ENCODE results near the gene RGMA. TPM values are rescaled to one million over a fixed set of nuclear protein-coding genes. Genes with fewer than 3 reads are reported as not detected.

The RGMA gene
- total RNA-seq, 1 donor from 2014 or later = 6.2 TPM

GRCh38 chr15:93127286-93127685 is 38.3 kb upstream of the RGMA start:
- peaks cover 2% of the 10 kb centered on the region for H3K9me3 Mint-ChIP-seq (ENCODE audit: unreplicated experiment)
- H3K4me1 Mint-ChIP-seq (ENCODE audit: low read depth, unreplicated experiment) = peaks cover 6% of the 10 kb centered on the region
- no peak overlapping the region for H3K4me3 Mint-ChIP-seq (ENCODE audit: unreplicated experiment)
- no peak for FAIRE-seq
- H3K9me3 ChIP-seq (ENCODE audit: insufficient read depth, low read depth, low read length) = no peaks in the 10 kb centered on the region
- DNase-seq (ENCODE audit: low read depth) = no peak
- no peak overlapping the region for H3K4me2 ChIP-seq (ENCODE audit: low read length)
- no peak overlapping the region for H3K27ac ChIP-seq (ENCODE audit: low read depth, low read length)
- TF ChIP-seq CTCF (IDR thresholded peaks at IDR 0.05; ENCODE audit: insufficient read depth, low read depth, low read length) (no peak), EZH2 (IDR thresholded peaks at IDR 0.05; ENCODE audit: insufficient read depth, low read length) (no peak)
- no peaks in the 10 kb centered on the region for H3K79me2 ChIP-seq (ENCODE audit: insufficient read depth, low read length)
- no peak overlapping the region for H3K4me3 ChIP-seq (ENCODE audit: insufficient read depth, low read depth, low read length)
- H3K36me3 Mint-ChIP-seq (ENCODE audit: low read depth, unreplicated experiment) = no peaks in the 10 kb centered on the region
- no peak overlapping the region for H2AFZ ChIP-seq (ENCODE audit: low read depth, low read length)
- no peak overlapping the region for H3K27ac Mint-ChIP-seq (ENCODE audit: unreplicated experiment)
- H3K27me3 Mint-ChIP-seq (ENCODE audit: low read depth, unreplicated experiment) = peaks cover 14% of the 10 kb centered on the region
- H3K36me3 ChIP-seq (ENCODE audit: insufficient read depth, low read length) = no peaks in the 10 kb centered on the region
- no peaks in the 10 kb centered on the region for H3K27me3 ChIP-seq (ENCODE audit: insufficient read depth, low read length)
- H3K9ac ChIP-seq (ENCODE audit: low read length) = no peak overlapping the region
- no peaks in the 10 kb centered on the region for H3K4me1 ChIP-seq (ENCODE audit: insufficient read depth, low read length)
- H4K20me1 ChIP-seq (ENCODE audit: insufficient read depth, low read length) = no peaks in the 10 kb centered on the region

- H3K9me3 Mint-ChIP-seq (ENCODE audit: unreplicated experiment) = peaks cover 2% of the 10 kb centered on the region
- H2AFZ ChIP-seq (ENCODE audit: low read depth, low read length) = no peak overlapping the region
These were observed 37.6 kb upstream of the RGMA start for GRCh38 chr15:93126599-93126998.

More at GRCh38 chr15:93126599-93126998, 37.6 kb upstream of the RGMA start:
- no peak for DNase-seq (ENCODE audit: low read depth)
- Mint-ChIP-seq H3K27ac (ENCODE audit: unreplicated experiment) (no peak overlapping the region), H3K36me3 (ENCODE audit: low read depth, unreplicated experiment) (no peaks in the 10 kb centered on the region), H3K4me1 (ENCODE audit: low read depth, unreplicated experiment) (peaks cover 6% of the 10 kb centered on the region), H3K4me3 (ENCODE audit: unreplicated experiment) (no peak overlapping the region), H3K27me3 (ENCODE audit: low read depth, unreplicated experiment) (peaks cover 14% of the 10 kb centered on the region)
- H4K20me1 ChIP-seq (ENCODE audit: insufficient read depth, low read length) = no peaks in the 10 kb centered on the region
- H3K4me2 ChIP-seq (ENCODE audit: low read length) = no peak overlapping the region
- no peaks in the 10 kb centered on the region for H3K4me1 ChIP-seq (ENCODE audit: insufficient read depth, low read length)
- no peaks in the 10 kb centered on the region for H3K36me3 ChIP-seq (ENCODE audit: insufficient read depth, low read length)
- H3K9ac ChIP-seq (ENCODE audit: low read length) = no peak overlapping the region
- H3K4me3 ChIP-seq (ENCODE audit: insufficient read depth, low read depth, low read length) = no peak overlapping the region
- no peaks in the 10 kb centered on the region for H3K27me3 ChIP-seq (ENCODE audit: insufficient read depth, low read length)
- no peaks in the 10 kb centered on the region for H3K9me3 ChIP-seq (ENCODE audit: insufficient read depth, low read depth, low read length)
- H3K27ac ChIP-seq (ENCODE audit: low read depth, low read length) = no peak overlapping the region
- no peak for FAIRE-seq
- no peaks in the 10 kb centered on the region for H3K79me2 ChIP-seq (ENCODE audit: insufficient read depth, low read length)
- TF ChIP-seq CTCF (IDR thresholded peaks at IDR 0.05; ENCODE audit: insufficient read depth, low read depth, low read length) (no peak), EZH2 (IDR thresholded peaks at IDR 0.05; ENCODE audit: insufficient read depth, low read length) (no peak)
